Cardiac fibroblast (primary cell): ENCODE measurements around the gene ALX3.

Source experiments
- DNase-seq, 2 donors: peaks; one replicate each; pipeline versions ENCODE4 v3.0.0 to v3.0.0-alpha.2; 2010; ENCODE audit warnings: low read depth in 2 of 2
- H3K4me3 ChIP-seq, 2 donors: replicated peaks in 1 of 2; 1 replicate in 1 of 2; 2 replicates in 1 of 2; pipeline ENCODE4 v1.5.1; 2011; ENCODE audit warnings: low read depth in 2 of 2, low read length in 2 of 2, mild to moderate bottlenecking in 2 of 2, moderate library complexity in 1 of 2
- CTCF ChIP-seq: IDR thresholded peaks from one replicate; pipeline ENCODE4 v1.5.1; 2011; ENCODE audit warnings: low read depth, mild to moderate bottlenecking, low read length, inconsistent platforms

ALX3 gene

GRCh38 chr1:110098222-110099026, 28.0 kb upstream of the ALX3 start:
- TF ChIP-seq CTCF, result no peak
- DNase-seq, result no peak
- no peak overlapping the region for H3K4me3 ChIP-seq

- H3K4me3 ChIP-seq, result no peak overlapping the region
- no peak for TF ChIP-seq CTCF
- no peak for DNase-seq
Measured at GRCh38 chr1:110097507-110098221, 27.2 kb upstream of the ALX3 start.

GRCh38 chr1:110094931-110095654, 24.6 kb upstream of the ALX3 start:
- H3K4me3 ChIP-seq, result no peak overlapping the region
- no peak for DNase-seq
- no peak for TF ChIP-seq CTCF

GRCh38 chr1:110092991-110093390, 22.5 kb upstream of the ALX3 start:
- no peak for TF ChIP-seq CTCF
- no peak for DNase-seq
- no peak overlapping the region for H3K4me3 ChIP-seq

GRCh38 chr1:110091791-110092190, 21.3 kb upstream of the ALX3 start:
- H3K4me3 ChIP-seq, result no peak overlapping the region
- DNase-seq, result no peak
- TF ChIP-seq CTCF, result no peak

- TF ChIP-seq CTCF, result no peak
- H3K4me3 ChIP-seq, result no peak overlapping the region
- DNase-seq, result no peak
Measured at GRCh38 chr1:110091381-110091780, 20.9 kb upstream of the ALX3 start.
